ENCODE data around the gene ANKFY1.

Gene ANKFY1

DNA sequence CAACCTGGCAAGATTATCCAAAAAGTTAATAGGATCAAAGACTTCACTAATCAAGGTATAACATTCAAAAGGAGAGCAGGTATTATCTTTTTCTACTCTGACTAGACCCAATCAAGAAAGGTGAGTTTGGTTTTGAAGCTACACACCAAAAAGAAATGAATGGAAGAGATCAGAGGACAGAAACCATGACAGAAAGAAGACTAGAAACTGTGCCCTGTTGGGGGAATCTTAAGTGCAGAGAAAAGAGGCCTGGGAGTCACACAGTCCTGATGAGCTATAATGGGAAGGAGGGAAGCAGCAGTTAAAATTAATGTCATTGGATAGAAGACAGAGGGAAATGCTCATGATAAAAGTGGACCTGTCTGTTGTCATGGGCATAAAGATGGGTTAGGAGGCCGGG lies 138.2 kb downstream of the ANKFY1 start:
- TF ChIP-seq, protein P1, sequence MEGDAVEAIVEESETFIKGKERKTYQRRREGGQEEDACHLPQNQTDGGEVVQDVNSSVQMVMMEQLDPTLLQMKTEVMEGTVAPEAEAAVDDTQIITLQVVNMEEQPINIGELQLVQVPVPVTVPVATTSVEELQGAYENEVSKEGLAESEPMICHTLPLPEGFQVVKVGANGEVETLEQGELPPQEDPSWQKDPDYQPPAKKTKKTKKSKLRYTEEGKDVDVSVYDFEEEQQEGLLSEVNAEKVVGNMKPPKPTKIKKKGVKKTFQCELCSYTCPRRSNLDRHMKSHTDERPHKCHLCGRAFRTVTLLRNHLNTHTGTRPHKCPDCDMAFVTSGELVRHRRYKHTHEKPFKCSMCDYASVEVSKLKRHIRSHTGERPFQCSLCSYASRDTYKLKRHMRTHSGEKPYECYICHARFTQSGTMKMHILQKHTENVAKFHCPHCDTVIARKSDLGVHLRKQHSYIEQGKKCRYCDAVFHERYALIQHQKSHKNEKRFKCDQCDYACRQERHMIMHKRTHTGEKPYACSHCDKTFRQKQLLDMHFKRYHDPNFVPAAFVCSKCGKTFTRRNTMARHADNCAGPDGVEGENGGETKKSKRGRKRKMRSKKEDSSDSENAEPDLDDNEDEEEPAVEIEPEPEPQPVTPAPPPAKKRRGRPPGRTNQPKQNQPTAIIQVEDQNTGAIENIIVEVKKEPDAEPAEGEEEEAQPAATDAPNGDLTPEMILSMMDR (IDR thresholded peaks at IDR 0.05; ENCODE audit: low read depth, low read length) = no peak
- in situ Hi-C loops (cut with HindIII; ENCODE audit: low sequenced_read_pairs) = no loop called here
- H3K4me3 ChIP-seq (ENCODE audit: low read depth, low read length) = no peak overlapping the region
- DNase-seq (ENCODE audit: low read depth, low spot score) = no peak

DNA sequence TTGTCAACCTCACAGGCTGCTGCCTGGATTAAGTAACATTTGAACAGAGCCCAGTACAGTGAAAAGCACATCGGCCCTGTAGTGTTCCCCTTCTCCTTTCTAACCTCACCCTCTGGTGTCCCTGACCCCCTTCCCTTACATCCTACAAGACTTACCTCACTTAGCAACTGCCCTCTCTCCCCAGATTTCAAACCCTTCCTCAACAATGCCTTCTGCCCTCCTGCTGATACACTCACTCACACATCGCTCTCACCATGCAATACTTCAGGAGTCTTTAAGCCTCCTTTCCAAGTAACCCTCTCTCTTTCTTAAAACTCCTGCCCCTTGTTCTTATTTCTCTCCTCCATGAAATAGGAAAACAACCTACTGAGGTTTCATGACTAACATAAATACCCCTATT lies 138.8 kb downstream of the ANKFY1 start:
- in situ Hi-C loops (cut with HindIII; ENCODE audit: low sequenced_read_pairs) = no loop called here
- no peak for DNase-seq (ENCODE audit: low read depth, low spot score)
- H3K4me3 ChIP-seq (ENCODE audit: low read depth, low read length) = no peak overlapping the region
- TF ChIP-seq, protein P1 (IDR thresholded peaks at IDR 0.05; ENCODE audit: low read depth, low read length) = no peak

DNA sequence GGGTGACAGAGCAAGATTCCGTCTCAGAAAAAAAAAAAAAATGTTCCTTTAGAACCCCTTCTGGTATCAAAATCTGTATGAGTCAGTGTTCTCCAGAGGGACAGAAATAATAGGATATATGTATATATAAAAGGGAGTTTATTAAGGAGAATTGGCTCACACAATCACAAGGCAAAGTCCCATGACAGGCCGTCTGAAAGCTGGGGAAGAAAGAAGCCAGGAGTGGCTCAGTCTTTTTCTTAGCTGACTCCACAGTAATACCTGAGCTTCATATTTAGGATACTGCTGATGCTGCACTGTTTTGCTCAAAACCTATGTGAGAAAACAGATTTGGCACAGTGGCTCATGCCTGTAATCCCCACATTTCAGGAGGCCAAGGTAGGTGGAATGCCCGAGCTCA lies 143.4 kb downstream of the ANKFY1 start:
- in situ Hi-C loops (cut with HindIII; ENCODE audit: low sequenced_read_pairs) = no loop called here
- TF ChIP-seq, protein P1 (IDR thresholded peaks at IDR 0.05; ENCODE audit: low read depth, low read length) = no peak
- H3K4me3 ChIP-seq (ENCODE audit: low read depth, low read length) = no peak overlapping the region
- no peak for DNase-seq (ENCODE audit: low read depth, low spot score)

DNA sequence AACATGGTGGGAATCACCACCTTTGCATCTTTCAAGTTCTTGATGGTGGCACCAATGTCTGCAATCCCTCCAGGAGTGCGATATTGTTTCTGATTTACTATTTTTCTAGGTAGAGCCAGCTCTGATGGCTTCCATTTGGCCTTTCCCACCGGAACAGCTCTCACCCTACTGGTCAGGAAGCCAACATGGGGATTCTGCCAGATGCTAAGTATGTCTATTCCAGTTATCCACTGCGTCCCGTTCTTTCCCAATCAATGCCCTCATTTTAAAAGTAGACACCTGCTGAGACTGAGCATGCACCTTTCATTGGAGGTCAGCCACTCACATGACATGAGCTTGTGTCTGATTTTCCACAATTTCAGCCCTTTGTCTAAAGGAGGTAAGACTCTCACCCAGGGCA lies 144.5 kb downstream of the ANKFY1 start:
- in situ Hi-C loops (cut with HindIII; ENCODE audit: low sequenced_read_pairs) = no loop called here
- DNase-seq (ENCODE audit: low read depth, low spot score) = no peak
- no peak overlapping the region for H3K4me3 ChIP-seq (ENCODE audit: low read depth, low read length)
- TF ChIP-seq, protein P1 (IDR thresholded peaks at IDR 0.05; ENCODE audit: low read depth, low read length) = no peak

DNA sequence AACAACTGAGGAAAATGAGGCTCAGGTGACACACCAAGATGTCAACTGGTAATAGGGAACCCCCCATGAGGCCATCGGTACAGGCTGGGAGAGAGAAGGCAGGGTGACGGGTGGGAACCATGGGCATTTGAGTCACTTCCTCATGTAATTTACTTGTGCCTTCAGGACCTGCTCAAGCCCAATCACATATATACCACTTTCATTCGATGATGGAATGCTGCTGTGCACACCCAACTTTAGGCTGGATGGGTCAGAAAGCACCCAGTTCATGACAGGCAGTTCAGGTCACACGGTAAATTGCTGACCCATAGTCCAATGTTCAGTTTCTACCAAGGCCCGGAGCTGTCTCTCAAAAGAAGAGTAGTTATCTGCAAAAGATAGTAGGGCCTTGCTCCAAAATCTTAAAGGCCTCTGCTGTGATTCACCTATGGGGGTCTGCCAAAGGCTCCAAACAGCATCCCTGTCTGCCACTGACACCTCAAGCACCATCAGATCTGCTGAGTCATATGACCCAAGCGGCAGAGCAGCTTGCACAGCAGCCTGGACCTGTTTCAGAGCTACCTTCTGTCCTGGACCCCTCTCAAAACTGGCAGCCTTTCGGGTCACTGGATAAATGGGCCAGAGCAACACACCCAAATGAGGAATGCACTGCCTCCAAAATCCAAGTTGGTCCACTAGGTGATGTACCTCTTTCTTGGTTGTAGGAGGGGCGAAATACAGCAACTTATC lies 145.6 kb downstream of the ANKFY1 start:
- no peak for DNase-seq (ENCODE audit: low read depth, low spot score)
- no peak overlapping the region for H3K4me3 ChIP-seq (ENCODE audit: low read depth, low read length)
- TF ChIP-seq, protein P1 (IDR thresholded peaks at IDR 0.05; ENCODE audit: low read depth, low read length) = no peak
- in situ Hi-C loops (cut with HindIII; ENCODE audit: low sequenced_read_pairs) = no loop called here

DNA sequence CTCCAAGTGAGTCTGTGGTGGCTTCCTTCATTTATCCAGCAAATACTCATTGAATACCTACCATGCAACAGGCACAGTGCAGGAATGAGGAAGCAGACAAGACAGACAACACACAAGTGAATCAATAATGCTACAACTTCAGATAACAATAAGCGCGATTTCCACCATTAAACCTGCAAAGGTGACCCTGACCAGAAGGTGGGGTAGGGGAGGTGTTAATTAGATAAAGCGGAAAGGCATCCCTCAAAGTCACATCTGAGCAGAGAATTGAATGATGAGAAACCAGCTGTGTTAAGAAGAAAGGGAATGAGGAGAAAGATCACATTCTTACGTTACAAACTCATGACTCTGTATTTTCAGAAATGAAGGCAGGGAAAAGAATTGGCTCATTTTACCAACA lies 147.3 kb downstream of the ANKFY1 start:
- H3K4me3 ChIP-seq (ENCODE audit: low read depth, low read length) = no peak overlapping the region
- in situ Hi-C loops (cut with HindIII; ENCODE audit: low sequenced_read_pairs) = no loop called here
- TF ChIP-seq, protein P1 (IDR thresholded peaks at IDR 0.05; ENCODE audit: low read depth, low read length) = no peak
- no peak for DNase-seq (ENCODE audit: low read depth, low spot score)

Measured in astrocyte of the spinal cord (primary cell).